ENCODE data around the gene CD5L. TPM values are rescaled to one million over a fixed set of nuclear protein-coding genes. Genes with fewer than 3 reads are reported as not detected.

CD5L gene
- total and polyA plus RNA-seq, 2 donors (not counting 1 experiment from before 2014, with no cell fraction given): 0.17 TPM; not detected in 1

DNA sequence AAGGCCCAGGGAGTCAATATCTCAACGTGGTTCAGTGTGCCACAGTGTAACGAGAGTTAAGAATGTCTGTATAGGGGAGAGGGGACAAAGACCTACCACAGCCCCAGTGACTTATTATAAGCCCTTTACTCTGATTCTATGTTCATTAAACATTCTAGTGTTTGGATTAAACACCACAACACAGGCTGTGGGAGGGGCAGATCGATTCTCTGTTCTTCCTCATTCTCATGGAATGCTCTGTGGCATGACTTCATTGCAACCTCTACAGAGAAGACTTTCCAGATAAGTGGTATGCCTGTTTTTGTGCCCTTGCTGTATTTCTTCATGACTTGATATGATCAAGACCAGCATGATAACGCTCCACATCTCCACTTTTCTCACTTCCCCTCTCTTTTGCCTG is 39.0 kb upstream of the CD5L start:
- H3K4me3 Mint-ChIP-seq: no peak overlapping the region
- no peak overlapping the region for H3K27ac Mint-ChIP-seq
- peaks cover 17 to 20% of the 10 kb centered on the region in 2 donors for H3K4me1 ChIP-seq (ENCODE audit: control insufficient read depth in 2 of 2, insufficient read depth in 2 of 2, low read length in 2 of 2)
- no peak overlapping the region for H3K4me2 ChIP-seq (replicated peaks; ENCODE audit: low read depth, low read length, poor library complexity, severe bottlenecking)
- no peaks in the 10 kb centered on the region for H3K36me3 ChIP-seq (replicated peaks in 1 of 2; ENCODE audit: control extremely low read depth in 1 of 2, control insufficient read depth in 1 of 2, extremely low read depth in 1 of 2, insufficient read depth in 2 of 2, low read length in 1 of 2)
- no peak overlapping the region for H3K27ac ChIP-seq (ENCODE audit: low read length in 2 of 2)
- ChIA-PET POLR2A (no interaction called here), CTCF (interaction anchor here (1.0 to 1.7 kb wide), 4 partner anchors 58 to 301 kb away, joined by 3 to 11 read pairs (median 4); no protein-coding TSS in a partner anchor)
- no peak overlapping the region for H3K9ac ChIP-seq (ENCODE audit: low read length)
- no peaks in the 10 kb centered on the region for H3K27me3 ChIP-seq (replicated peaks in 1 of 4; ENCODE audit: control extremely low read depth in 1 of 4, control insufficient read depth in 3 of 4, insufficient read depth in 4 of 4, low read length in 3 of 4)
- no peak overlapping the region for H3K4me3 ChIP-seq (ENCODE audit: control extremely low read depth in 1 of 5, extremely low read depth in 1 of 5, insufficient read depth in 1 of 5, low read depth in 2 of 5, low read length in 4 of 5)
- TF ChIP-seq EZH2 (IDR thresholded peaks at IDR 0.05; ENCODE audit: borderline replicate concordance, insufficient read depth, low read depth, low read length, poor library complexity, severe bottlenecking): no peak
- TF ChIP-seq, protein P1, sequence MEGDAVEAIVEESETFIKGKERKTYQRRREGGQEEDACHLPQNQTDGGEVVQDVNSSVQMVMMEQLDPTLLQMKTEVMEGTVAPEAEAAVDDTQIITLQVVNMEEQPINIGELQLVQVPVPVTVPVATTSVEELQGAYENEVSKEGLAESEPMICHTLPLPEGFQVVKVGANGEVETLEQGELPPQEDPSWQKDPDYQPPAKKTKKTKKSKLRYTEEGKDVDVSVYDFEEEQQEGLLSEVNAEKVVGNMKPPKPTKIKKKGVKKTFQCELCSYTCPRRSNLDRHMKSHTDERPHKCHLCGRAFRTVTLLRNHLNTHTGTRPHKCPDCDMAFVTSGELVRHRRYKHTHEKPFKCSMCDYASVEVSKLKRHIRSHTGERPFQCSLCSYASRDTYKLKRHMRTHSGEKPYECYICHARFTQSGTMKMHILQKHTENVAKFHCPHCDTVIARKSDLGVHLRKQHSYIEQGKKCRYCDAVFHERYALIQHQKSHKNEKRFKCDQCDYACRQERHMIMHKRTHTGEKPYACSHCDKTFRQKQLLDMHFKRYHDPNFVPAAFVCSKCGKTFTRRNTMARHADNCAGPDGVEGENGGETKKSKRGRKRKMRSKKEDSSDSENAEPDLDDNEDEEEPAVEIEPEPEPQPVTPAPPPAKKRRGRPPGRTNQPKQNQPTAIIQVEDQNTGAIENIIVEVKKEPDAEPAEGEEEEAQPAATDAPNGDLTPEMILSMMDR (IDR thresholded peaks at IDR 0.05): no peak
- intact Hi-C loops (cut with micrococcal nuclease): no loop called here
- no peak for ATAC-seq (ENCODE audit: low read depth)
- H3K9me3 ChIP-seq (ENCODE audit: control extremely low read depth in 1 of 3, control insufficient read depth in 2 of 3, insufficient read depth in 1 of 3, low read length in 2 of 3): no peaks in the 10 kb centered on the region
- no peak overlapping the region for H2AFZ ChIP-seq (ENCODE audit: insufficient read depth, low read depth, low read length, poor library complexity, severe bottlenecking)
- H4K20me1 ChIP-seq (ENCODE audit: control insufficient read depth, insufficient read depth, low read length, poor library complexity, severe bottlenecking): no peaks in the 10 kb centered on the region
- H3K4me1 Mint-ChIP-seq: peaks cover 28% of the 10 kb centered on the region
- no peaks in the 10 kb centered on the region for H3K9me3 Mint-ChIP-seq (ENCODE audit: insufficient read depth)
- H3K79me2 ChIP-seq (ENCODE audit: control insufficient read depth, insufficient read depth, low read length): no peaks in the 10 kb centered on the region
- no peaks in the 10 kb centered on the region for H3K27me3 Mint-ChIP-seq
- WGBS (ENCODE audit: insufficient coverage): no CpG with 5 or more reads among the region's 4 CpGs
- DNase-seq: no peak

DNA sequence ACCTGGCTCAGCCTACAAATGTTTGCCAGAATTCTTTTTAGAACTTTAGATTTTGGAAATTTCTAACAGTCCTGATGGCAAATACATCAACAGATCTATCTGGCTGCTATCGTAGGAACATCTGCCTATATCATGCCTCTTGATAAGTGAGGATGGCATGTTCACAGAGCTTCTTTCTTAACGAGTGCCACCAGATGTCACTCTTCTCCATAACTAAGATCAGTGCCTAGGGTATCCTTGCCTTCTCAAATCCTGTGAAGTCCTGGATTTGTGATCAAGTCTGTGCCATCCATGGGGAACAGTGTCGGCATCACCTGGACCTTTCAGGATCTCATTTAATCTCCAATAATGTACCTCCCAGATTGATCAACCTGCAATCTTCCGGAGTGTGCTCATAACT is 36.5 kb upstream of the CD5L start:
- Histone ChIP-seq H3K27me3 (replicated peaks in 1 of 4; ENCODE audit: control extremely low read depth in 1 of 4, control insufficient read depth in 3 of 4, insufficient read depth in 4 of 4, low read length in 3 of 4) (no peaks in the 10 kb centered on the region), H3K36me3 (replicated peaks in 1 of 2; ENCODE audit: control extremely low read depth in 1 of 2, control insufficient read depth in 1 of 2, extremely low read depth in 1 of 2, insufficient read depth in 2 of 2, low read length in 1 of 2) (no peaks in the 10 kb centered on the region), H3K27ac (ENCODE audit: low read length in 2 of 2) (no peak overlapping the region), H2AFZ (ENCODE audit: insufficient read depth, low read depth, low read length, poor library complexity, severe bottlenecking) (no peak overlapping the region), H3K9me3 (ENCODE audit: control extremely low read depth in 1 of 3, control insufficient read depth in 2 of 3, insufficient read depth in 1 of 3, low read length in 2 of 3) (no peaks in the 10 kb centered on the region), H3K79me2 (ENCODE audit: control insufficient read depth, insufficient read depth, low read length) (no peaks in the 10 kb centered on the region), H3K9ac (ENCODE audit: low read length) (no peak overlapping the region), H3K4me3 (ENCODE audit: control extremely low read depth in 1 of 5, extremely low read depth in 1 of 5, insufficient read depth in 1 of 5, low read depth in 2 of 5, low read length in 4 of 5) (no peak overlapping the region), H4K20me1 (ENCODE audit: control insufficient read depth, insufficient read depth, low read length, poor library complexity, severe bottlenecking) (no peaks in the 10 kb centered on the region), H3K4me2 (replicated peaks; ENCODE audit: low read depth, low read length, poor library complexity, severe bottlenecking) (no peak overlapping the region), H3K4me1 (ENCODE audit: control insufficient read depth in 2 of 2, insufficient read depth in 2 of 2, low read length in 2 of 2) (peaks cover 11 to 13% of the 10 kb centered on the region in 2 donors)
- intact Hi-C loops (cut with micrococcal nuclease): loop anchor here (2.0 kb wide), 2 partner anchors 71 to 243 kb away; no protein-coding TSS in a partner anchor
- TF ChIP-seq, protein P1 (IDR thresholded peaks at IDR 0.05): peak; percentile 29
- TF ChIP-seq EZH2 (IDR thresholded peaks at IDR 0.05; ENCODE audit: borderline replicate concordance, insufficient read depth, low read depth, low read length, poor library complexity, severe bottlenecking): no peak
- ATAC-seq (ENCODE audit: low read depth): no peak
- Mint-ChIP-seq H3K9me3 (ENCODE audit: insufficient read depth) (no peaks in the 10 kb centered on the region), H3K27me3 (no peaks in the 10 kb centered on the region), H3K4me3 (no peak overlapping the region), H3K4me1 (peaks cover 20% of the 10 kb centered on the region), H3K27ac (no peak overlapping the region)
- DNase-seq: peak; percentile 51
- 43% methylated on average over 3 of the region's 4 CpGs for WGBS (ENCODE audit: insufficient coverage)
- ChIA-PET POLR2A (no interaction called here), CTCF (interaction anchor here (0.6 to 1.7 kb wide), 17 partner anchors 13 to 318 kb away, joined by 3 to 15 read pairs (median 3); no protein-coding TSS in a partner anchor)

Measured in B cell (primary cell).